ENCODE measurements around the gene SAMD8.

The SAMD8 gene

DNA sequence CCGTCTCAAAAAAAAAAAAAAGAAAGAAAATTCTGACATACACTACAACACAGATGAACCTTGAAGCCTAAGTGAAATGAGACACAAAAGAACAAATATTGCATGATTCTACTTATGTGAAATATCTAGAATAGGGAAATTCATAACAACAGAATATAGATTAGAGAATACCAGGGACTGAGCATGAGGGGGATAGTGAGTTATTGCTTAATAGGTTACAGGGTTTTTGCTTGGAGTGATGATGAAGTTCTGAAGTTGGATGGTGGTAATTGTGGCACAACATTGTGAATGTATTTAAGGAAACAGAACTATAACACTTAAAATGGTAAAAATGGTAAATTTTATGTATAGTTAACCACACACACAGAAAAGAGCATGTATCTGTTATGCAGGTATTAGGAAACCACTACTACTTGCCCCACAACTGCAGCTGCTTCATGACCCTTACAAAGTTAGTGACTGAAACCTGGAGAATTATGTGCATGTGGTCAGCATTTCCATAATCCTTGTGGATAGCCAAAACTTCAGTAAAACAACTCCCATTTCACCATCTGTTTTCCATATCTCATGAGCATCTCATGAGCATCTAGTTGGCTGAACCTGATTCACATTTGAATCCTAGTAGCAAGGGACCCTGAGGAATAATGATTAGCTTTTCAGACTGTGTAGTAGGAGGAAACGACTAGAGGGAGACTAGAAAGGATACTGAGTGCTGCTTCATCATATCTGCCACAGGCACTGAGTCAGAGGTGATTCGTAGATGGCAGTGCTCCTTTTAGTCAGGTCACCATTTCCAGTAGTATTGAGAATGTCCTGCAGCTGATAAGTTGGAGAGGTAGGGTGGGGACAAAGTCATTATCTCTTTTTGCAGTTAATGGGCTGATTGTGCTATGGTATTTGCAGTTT, 26.3 kb downstream of the SAMD8 start:
- no peaks in the 10 kb centered on the region for H3K27me3 ChIP-seq

DNA sequence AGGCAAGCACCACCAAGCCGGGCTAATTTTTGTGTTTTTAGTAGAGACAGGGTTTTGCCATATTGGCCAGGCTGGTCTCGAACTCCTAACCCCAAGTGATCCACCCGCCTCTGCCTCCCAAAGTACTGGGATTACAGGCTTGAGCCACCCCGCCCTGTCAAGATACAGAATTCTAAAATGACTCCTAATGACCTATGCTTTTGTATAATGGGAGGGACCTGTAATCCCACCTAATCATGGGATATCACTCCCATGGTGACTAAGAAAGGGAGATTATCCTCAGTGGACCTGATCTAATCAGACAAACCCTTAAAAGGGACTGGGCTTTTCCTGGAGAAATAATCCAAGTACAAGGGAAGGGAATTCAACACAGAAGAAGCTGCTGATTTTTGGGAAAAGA, 28.8 kb downstream of the SAMD8 start:
- Histone ChIP-seq H3K4me3 (no peak overlapping the region), H3K9me3 (no peaks in the 10 kb centered on the region), H3K4me1 (no peaks in the 10 kb centered on the region), H3K27ac (no peak overlapping the region), H3K4me2 (no peak overlapping the region), H4K20me1 (peaks cover 92% of the 10 kb centered on the region), H3K36me3 (0 out of 2 replicates have a peak, but pooled peaks cover 3% of the 10 kb centered on the region), H3K9ac (no peak overlapping the region), H3K27me3 (no peaks in the 10 kb centered on the region)
- TF ChIP-seq Cebpa-rat (IDR thresholded peaks at IDR 0.05), result no peak

More for the DNA sequence above, 26.3 kb downstream of the SAMD8 start:
- Histone ChIP-seq H3K4me2 (no peak overlapping the region), H3K36me3 (peaks cover 26% of the 10 kb centered on the region), H3K9me3 (no peaks in the 10 kb centered on the region), H4K20me1 (peaks cover 92% of the 10 kb centered on the region), H3K4me3 (no peak overlapping the region), H3K9ac (no peak overlapping the region), H3K27ac (no peak overlapping the region), H3K4me1 (no peaks in the 10 kb centered on the region)
- TF ChIP-seq Cebpa-rat (IDR thresholded peaks at IDR 0.05), result no peak

DNA sequence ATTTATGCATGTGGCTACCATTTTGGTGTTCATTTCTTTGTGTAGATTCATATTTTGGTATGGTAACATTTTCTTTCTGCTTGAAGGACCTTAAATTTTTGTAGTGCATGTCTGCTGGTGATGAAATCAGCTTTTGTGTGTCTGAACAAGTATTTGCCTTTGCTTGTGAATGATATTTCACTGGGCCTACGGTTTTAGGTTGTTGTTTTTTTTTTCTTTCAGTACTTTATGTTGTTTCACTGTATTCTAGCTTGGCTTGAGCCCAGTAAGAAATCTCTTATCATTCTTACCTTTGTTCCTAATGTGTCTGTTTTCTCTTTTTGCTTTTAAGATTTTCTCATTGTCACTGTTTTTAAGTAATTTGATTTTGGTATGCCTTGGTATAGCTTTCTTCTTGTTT, 31.9 kb downstream of the SAMD8 start:
- H3K4me3 ChIP-seq, result no peak overlapping the region
- H3K27me3 ChIP-seq, result no peaks in the 10 kb centered on the region
- H3K4me2 ChIP-seq, result no peak overlapping the region
- TF ChIP-seq Cebpa-rat (IDR thresholded peaks at IDR 0.05), result no peak
- H3K36me3 ChIP-seq, result 0 out of 2 replicates have a peak, but pooled peaks cover 11% of the 10 kb centered on the region
- H3K4me1 ChIP-seq, result no peaks in the 10 kb centered on the region
- no peak overlapping the region for H3K9ac ChIP-seq
- H3K27ac ChIP-seq, result no peak overlapping the region
- H4K20me1 ChIP-seq, result peaks cover 93% of the 10 kb centered on the region
- H3K9me3 ChIP-seq, result no peaks in the 10 kb centered on the region

- H3K4me3 ChIP-seq, result no peak overlapping the region
- no peak overlapping the region for H3K27ac ChIP-seq
- H3K9ac ChIP-seq, result no peak overlapping the region
- no peak for TF ChIP-seq Cebpa-rat (IDR thresholded peaks at IDR 0.05)
- H3K4me1 ChIP-seq, result no peaks in the 10 kb centered on the region
- peaks cover 14% of the 10 kb centered on the region for H3K36me3 ChIP-seq
- no peak overlapping the region for H3K4me2 ChIP-seq
- peaks cover 93% of the 10 kb centered on the region for H4K20me1 ChIP-seq
- H3K9me3 ChIP-seq, result no peaks in the 10 kb centered on the region
- H3K27me3 ChIP-seq, result no peaks in the 10 kb centered on the region
Observed at GRCh38 chr10:75145590-75145989, 34.1 kb downstream of the SAMD8 start.

GRCh38 chr10:75146780-75147179, 35.3 kb downstream of the SAMD8 start:
- H3K27me3 ChIP-seq, result no peaks in the 10 kb centered on the region
- H3K36me3 ChIP-seq, result peaks cover 26% of the 10 kb centered on the region
- no peak overlapping the region for H3K9ac ChIP-seq
- H3K27ac ChIP-seq, result no peak overlapping the region
- TF ChIP-seq Cebpa-rat (IDR thresholded peaks at IDR 0.05), result no peak
- no peak overlapping the region for H3K4me2 ChIP-seq
- H3K4me1 ChIP-seq, result no peaks in the 10 kb centered on the region
- H3K4me3 ChIP-seq, result no peak overlapping the region
- H3K9me3 ChIP-seq, result no peaks in the 10 kb centered on the region
- H4K20me1 ChIP-seq, result peaks cover 84% of the 10 kb centered on the region

- Histone ChIP-seq H3K4me2 (no peak overlapping the region), H3K9me3 (no peaks in the 10 kb centered on the region), H3K4me3 (no peak overlapping the region), H4K20me1 (peaks cover 76% of the 10 kb centered on the region), H3K27ac (no peak overlapping the region), H3K9ac (no peak overlapping the region), H3K4me1 (no peaks in the 10 kb centered on the region), H3K36me3 (peaks cover 59% of the 10 kb centered on the region), H3K27me3 (no peaks in the 10 kb centered on the region)
- TF ChIP-seq Cebpa-rat (IDR thresholded peaks at IDR 0.05), result no peak
Observed at GRCh38 chr10:75150656-75151055, 39.2 kb downstream of the SAMD8 start.

- H3K4me2 ChIP-seq, result no peak overlapping the region
- no peak overlapping the region for H3K27ac ChIP-seq
- no peak for TF ChIP-seq Cebpa-rat (IDR thresholded peaks at IDR 0.05)
- H3K9ac ChIP-seq, result no peak overlapping the region
- peaks cover 15% of the 10 kb centered on the region for H3K4me1 ChIP-seq
- H3K36me3 ChIP-seq, result peaks cover 71% of the 10 kb centered on the region
- H3K9me3 ChIP-seq, result no peaks in the 10 kb centered on the region
- H3K4me3 ChIP-seq, result no peak overlapping the region
- peaks cover 94% of the 10 kb centered on the region for H4K20me1 ChIP-seq
- H3K27me3 ChIP-seq, result no peaks in the 10 kb centered on the region
Observed at GRCh38 chr10:75159519-75159918, 48.1 kb downstream of the SAMD8 start.

- H4K20me1 ChIP-seq, result peaks cover 70% of the 10 kb centered on the region
- no peak for TF ChIP-seq Cebpa-rat (IDR thresholded peaks at IDR 0.05)
Observed at GRCh38 chr10:75165684-75166622, 54.5 kb downstream of the SAMD8 start.

DNA sequence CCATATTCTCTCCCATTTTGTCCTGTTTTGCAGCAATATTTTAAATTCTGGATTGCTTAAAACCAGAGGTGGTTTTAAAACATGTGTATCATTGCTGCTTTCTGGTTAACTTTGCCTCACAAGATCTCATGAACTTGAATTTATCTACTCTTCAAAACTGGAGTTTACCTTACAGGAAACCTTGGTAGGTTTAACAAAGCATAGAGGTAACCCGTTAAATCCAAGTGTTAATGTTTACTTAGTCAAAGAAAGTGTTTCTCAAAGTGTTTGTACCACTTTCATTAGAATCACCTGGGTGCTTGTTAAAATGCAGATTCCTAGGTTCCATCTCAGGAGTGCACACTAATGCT, 55.1 kb downstream of the SAMD8 start:
- no peak overlapping the region for H3K4me3 ChIP-seq
- peak overlapping the region; percentile 58 for H3K4me2 ChIP-seq
- no peaks in the 10 kb centered on the region for H3K27me3 ChIP-seq
- H3K9ac ChIP-seq, result no peak overlapping the region
- no peaks in the 10 kb centered on the region for H3K9me3 ChIP-seq
- H4K20me1 ChIP-seq, result peaks cover 64% of the 10 kb centered on the region
- TF ChIP-seq Cebpa-rat (IDR thresholded peaks at IDR 0.05), result no peak
- H3K36me3 ChIP-seq, result peaks cover 68% of the 10 kb centered on the region
- no peak overlapping the region for H3K27ac ChIP-seq
- peaks cover 37% of the 10 kb centered on the region for H3K4me1 ChIP-seq

More at GRCh38 chr10:75165684-75166622, 54.5 kb downstream of the SAMD8 start:
- Histone ChIP-seq H3K9me3 (no peaks in the 10 kb centered on the region), H3K36me3 (peaks cover 62% of the 10 kb centered on the region), H3K4me1 (peaks cover 37% of the 10 kb centered on the region), H3K27ac (no peak overlapping the region), H3K4me3 (no peak overlapping the region), H3K4me2 (peak overlapping the region; percentile 58), H3K27me3 (no peaks in the 10 kb centered on the region), H3K9ac (no peak overlapping the region)

- H3K9ac ChIP-seq, result no peak overlapping the region
- no peaks in the 10 kb centered on the region for H3K27me3 ChIP-seq
- H3K4me2 ChIP-seq, result no peak overlapping the region
- TF ChIP-seq Cebpa-rat (IDR thresholded peaks at IDR 0.05), result no peak
- H3K4me3 ChIP-seq, result no peak overlapping the region
- peaks cover 47% of the 10 kb centered on the region for H4K20me1 ChIP-seq
- H3K9me3 ChIP-seq, result no peaks in the 10 kb centered on the region
- H3K36me3 ChIP-seq, result peaks cover 73% of the 10 kb centered on the region
- no peak overlapping the region for H3K27ac ChIP-seq
- peaks cover 35% of the 10 kb centered on the region for H3K4me1 ChIP-seq
Observed at GRCh38 chr10:75168275-75168674, 56.8 kb downstream of the SAMD8 start.

All from BLaER1 (cell line).